ENCODE measurements around the gene ZNF423.
"Not testable (repeated sequence)": the region's sequence is repeated elsewhere in the genome, so short reads cannot be mapped to it uniquely, and the experiment has no call there.

The ZNF423 gene

GRCh38 chr16:49564496-49565229 lies 291.2 kb downstream of the ZNF423 start:
- no peak for DNase-seq (ENCODE audit: low read depth in 1 of 2, low spot score in 1 of 2)

GRCh38 chr16:49563666-49564065 lies 292.2 kb downstream of the ZNF423 start:
- DNase-seq (ENCODE audit: low read depth in 1 of 2, low spot score in 1 of 2), result no peak

GRCh38 chr16:49562894-49563293 lies 293.0 kb downstream of the ZNF423 start:
- not testable (repeated sequence) for DNase-seq (ENCODE audit: low read depth in 1 of 2, low spot score in 1 of 2)

- no peak for DNase-seq (ENCODE audit: low read depth in 1 of 2, low spot score in 1 of 2)
These were observed 293.7 kb downstream of the ZNF423 start for GRCh38 chr16:49562228-49562627.

- no peak for DNase-seq (ENCODE audit: low read depth in 1 of 2, low spot score in 1 of 2)
These were observed 295.7 kb downstream of the ZNF423 start for GRCh38 chr16:49560004-49560830.

GRCh38 chr16:49559242-49559641 lies 296.7 kb downstream of the ZNF423 start:
- DNase-seq (ENCODE audit: low read depth in 1 of 2, low spot score in 1 of 2), result no peak

GRCh38 chr16:49558451-49558850 lies 297.5 kb downstream of the ZNF423 start:
- DNase-seq (ENCODE audit: low read depth in 1 of 2, low spot score in 1 of 2), result no peak

- no peak for DNase-seq (ENCODE audit: low read depth in 1 of 2, low spot score in 1 of 2)
These were observed 299.1 kb downstream of the ZNF423 start for GRCh38 chr16:49556606-49557446.

GRCh38 chr16:49556249-49556605 lies 299.7 kb downstream of the ZNF423 start:
- no peak for DNase-seq (ENCODE audit: low read depth in 1 of 2, low spot score in 1 of 2)

GRCh38 chr16:49554681-49555080 lies 301.2 kb downstream of the ZNF423 start:
- DNase-seq (ENCODE audit: low read depth in 1 of 2, low spot score in 1 of 2), result no peak

GRCh38 chr16:49552313-49552928 lies 303.5 kb downstream of the ZNF423 start:
- no peak for DNase-seq (ENCODE audit: low read depth in 1 of 2, low spot score in 1 of 2)

GRCh38 chr16:49550666-49551065 lies 305.2 kb downstream of the ZNF423 start:
- no peak for DNase-seq (ENCODE audit: low read depth in 1 of 2, low spot score in 1 of 2)

- DNase-seq (ENCODE audit: low read depth in 1 of 2, low spot score in 1 of 2), result no peak
These were observed 305.8 kb downstream of the ZNF423 start for GRCh38 chr16:49550140-49550539.

GRCh38 chr16:49548325-49548970 lies 307.5 kb downstream of the ZNF423 start:
- DNase-seq (ENCODE audit: low read depth in 1 of 2, low spot score in 1 of 2), result no peak

- DNase-seq (ENCODE audit: low read depth in 1 of 2, low spot score in 1 of 2), result no peak
These were observed 308.5 kb downstream of the ZNF423 start for GRCh38 chr16:49547448-49547847.

- no peak for DNase-seq (ENCODE audit: low read depth in 1 of 2, low spot score in 1 of 2)
These were observed 309.2 kb downstream of the ZNF423 start for GRCh38 chr16:49546735-49547134.

- no peak for DNase-seq (ENCODE audit: low read depth in 1 of 2, low spot score in 1 of 2)
These were observed 310.0 kb downstream of the ZNF423 start for GRCh38 chr16:49545741-49546448.

GRCh38 chr16:49545243-49545642 lies 310.7 kb downstream of the ZNF423 start:
- DNase-seq (ENCODE audit: low read depth in 1 of 2, low spot score in 1 of 2), result no peak

- no peak for DNase-seq (ENCODE audit: low read depth in 1 of 2, low spot score in 1 of 2)
These were observed 311.1 kb downstream of the ZNF423 start for GRCh38 chr16:49544828-49545227.

- DNase-seq (ENCODE audit: low read depth in 1 of 2, low spot score in 1 of 2), result no peak
These were observed 312.3 kb downstream of the ZNF423 start for GRCh38 chr16:49543631-49543946.
